Heart left ventricle (tissue), 11 donors: ENCODE data around the gene DMRTB1. TPM values are rescaled to one million over a fixed set of nuclear protein-coding genes. Genes with fewer than 3 reads are reported as not detected.

Source experiments
- polyA plus RNA-seq, 2 donors: library from polyadenylated mRNA; stranded (reverse); fragments of 200-250 nt; gene quantifications; one replicate each; pipeline ENCODE4 v1.2.3, GENCODE V29; 2013
- total RNA-seq, 9 donors: library from RNA; depleted of rRNA in 2 of 9; stranded (reverse); fragments of >200 nt in 2 of 9; fragmentation: NEBNext Ultra II Directional in 3 of 9; extraction: Animal tissue kit (Norgen Biotek cat#: 25700) in 3 of 9; gene quantifications; one replicate each; pipeline versions ENCODE4 v1.1.0 to v1.2.4, GENCODE V29; 2016 to 2023
- donor health status: ischemic (EF 13 %, LVEDD 7.1; RV severe dilation, severe dysfunction).
- donor health status: healthy with polysubstance abuse.
- donor health status: DM: no; HTN: yes; CAD: no.
- donor health status: DM: no; HTN: no; CAD: no.
- donor health status: ischemic (EF 25% LVEDD 5.7; RV mildly dilated, moderate dysfunction).
- donor health status: healthy.
- donor health status: DM: yes; HTN: yes; CAD: no.
- donor health status: PGD.
- donor health status: nonischemic (EF 23%, LVEDD 6.1; RV moderate dilation, normal function).

DMRTB1 gene
- total and polyA plus RNA-seq, 11 donors, result not detected

Other genes starting within 250 kb of the DMRTB1 start
- gene CZIB, start 238.8 kb upstream of the DMRTB1 start, total RNA-seq, result 10 to 100 TPM; 39.4 to 52.1 (median 46.1) TPM
- 10 to 100 TPM; 45.2 to 85.0 TPM for gene CZIB, start 238.8 kb upstream of the DMRTB1 start, polyA plus RNA-seq
- 10 to 100 TPM; 18.8 to 42.4 (median 21.6) TPM for gene MAGOH, start 220.9 kb upstream of the DMRTB1 start, total RNA-seq
- gene MAGOH, start 220.9 kb upstream of the DMRTB1 start, polyA plus RNA-seq, result 10 to 100 TPM; 63.4 to 74.2 TPM
- 1 to 10 TPM in 8 of 9 donors, under 1 TPM in 1; 0.75 to 8.0 (median 1.7) TPM for gene LRP8, start 131.3 kb upstream of the DMRTB1 start, total RNA-seq
- gene LRP8, start 131.3 kb upstream of the DMRTB1 start, polyA plus RNA-seq, result 1 to 10 TPM in 1 of 2 donors, under 1 TPM in 1; 0.27 to 2.8 TPM